Measurements from ENCODE around the gene BCL2. TPM values are rescaled to one million over a fixed set of nuclear protein-coding genes. Genes with fewer than 3 reads are reported as not detected.

The BCL2 gene
- total RNA-seq, 4 donors from 2014 or later = 16.2 to 54.5 (median 20.7) TPM

GRCh38 chr18:63155169-63155852 is 164.3 kb downstream of the BCL2 start:
- peak; percentile 61 to 96 (median 90) for TF ChIP-seq CTCF (IDR thresholded peaks at IDR 0.05)
- peak in 1 of 2 donors; percentile 42 for TF ChIP-seq POLR2A (IDR thresholded peaks at IDR 0.05)
- Histone ChIP-seq H3K27me3 (no peaks in the 10 kb centered on the region), H3K4me3 (peak overlapping the region; percentile 24 to 67 (median 40)), H3K27ac (peak overlapping the region; percentile 54 to 93 (median 84)), H3K36me3 (no peaks in the 10 kb centered on the region), H3K4me1 (peaks cover 4 to 31% (median 19%) of the 10 kb centered on the region in 4 donors), H3K9me3 (no peaks in the 10 kb centered on the region)
- DNase-seq = peak; percentile 85 to 94 (median 86)

- H3K4me3 ChIP-seq = peak overlapping the region in 3 of 4 donors; percentile 24 to 67 (median 49)
- H3K27ac ChIP-seq = peak overlapping the region; percentile 54 to 93 (median 84)
- peaks cover 4 to 25% (median 19%) of the 10 kb centered on the region in 4 donors for H3K4me1 ChIP-seq
- no peaks in the 10 kb centered on the region for H3K36me3 ChIP-seq
- no peaks in the 10 kb centered on the region for H3K27me3 ChIP-seq
- no peak for DNase-seq
- TF ChIP-seq POLR2A (IDR thresholded peaks at IDR 0.05) (no peak), CTCF (IDR thresholded peaks at IDR 0.05) (no peak)
- no peaks in the 10 kb centered on the region for H3K9me3 ChIP-seq
These were observed 165.0 kb downstream of the BCL2 start for GRCh38 chr18:63154350-63155152.

GRCh38 chr18:63152791-63153190 is 166.8 kb downstream of the BCL2 start:
- H3K4me1 ChIP-seq = peaks cover 4 to 21% (median 9%) of the 10 kb centered on the region in 4 donors
- no peaks in the 10 kb centered on the region for H3K9me3 ChIP-seq
- H3K4me3 ChIP-seq = no peak overlapping the region
- H3K27me3 ChIP-seq = no peaks in the 10 kb centered on the region
- DNase-seq = no peak
- peak overlapping the region in 1 of 4 donors; percentile 38 for H3K27ac ChIP-seq
- H3K36me3 ChIP-seq = no peaks in the 10 kb centered on the region
- TF ChIP-seq POLR2A (IDR thresholded peaks at IDR 0.05) = no peak
- no peak for TF ChIP-seq CTCF (IDR thresholded peaks at IDR 0.05)

GRCh38 chr18:63152096-63152495 is 167.5 kb downstream of the BCL2 start:
- TF ChIP-seq POLR2A (IDR thresholded peaks at IDR 0.05) (no peak), CTCF (IDR thresholded peaks at IDR 0.05) (no peak)
- H3K9me3 ChIP-seq = no peaks in the 10 kb centered on the region
- H3K36me3 ChIP-seq = no peaks in the 10 kb centered on the region
- peak overlapping the region in 1 of 4 donors; percentile 27 for H3K27ac ChIP-seq
- H3K4me1 ChIP-seq = peaks cover 2 to 17% (median 7%) of the 10 kb centered on the region in 4 donors
- no peak for DNase-seq
- H3K4me3 ChIP-seq = no peak overlapping the region
- H3K27me3 ChIP-seq = no peaks in the 10 kb centered on the region

- Histone ChIP-seq H3K4me3 (no peak overlapping the region), H3K9me3 (no peaks in the 10 kb centered on the region), H3K4me1 (peaks cover 0 to 11% (median 5%) of the 10 kb centered on the region in 4 donors), H3K27me3 (no peaks in the 10 kb centered on the region), H3K27ac (peak overlapping the region in 1 of 4 donors; percentile 27), H3K36me3 (no peaks in the 10 kb centered on the region)
- DNase-seq = no peak
- TF ChIP-seq POLR2A (IDR thresholded peaks at IDR 0.05) (no peak), CTCF (IDR thresholded peaks at IDR 0.05) (no peak)
These were observed 168.0 kb downstream of the BCL2 start for GRCh38 chr18:63151539-63151938.

All from Peyer's patch (tissue), 4 donors.